SK-N-SH treated with all-trans-retinoic acid at 6 μM for 48 hours (cell line): ENCODE results near the gene DYSF.

ENCODE experiments used
- ATAC-seq: fragments of 200-7000 bp; cut with Tn5 transposase; 3 replicates; pipeline ENCODE4 v1.9.1; 2020; ENCODE audit warnings: mild to moderate bottlenecking, moderate library complexity
- ARNTL ChIP-seq: fragments of 450-650 bp; formaldehyde crosslinking; IDR thresholded peaks from 2 replicates; pipeline ENCODE4 v1.5.0; 2020; ENCODE audit warnings: low read depth, mild to moderate bottlenecking, moderate library complexity, borderline replicate concordance
- BACH2 ChIP-seq: fragments of 250-450 bp; sonication (Bioruptor Pico); IDR thresholded peaks from 2 replicates; pipeline ENCODE4 v1.9.0; 2021; ENCODE audit warnings: mild to moderate bottlenecking, borderline replicate concordance
- CSDC2 ChIP-seq: fragments of 250-450 bp; sonication (Bioruptor Pico); IDR thresholded peaks from 2 replicates; pipeline ENCODE4 v1.5.0; 2020; ENCODE audit warnings: mild to moderate bottlenecking, moderate library complexity
- CSRNP3 ChIP-seq: fragments of 250-450 bp; sonication (Bioruptor Pico); IDR thresholded peaks from 2 replicates; pipeline ENCODE4 v1.5.1; 2021; ENCODE audit warnings: mild to moderate bottlenecking, moderate library complexity
- GLIS3 ChIP-seq: fragments of 250-450 bp; sonication (Bioruptor Pico); IDR thresholded peaks from 2 replicates; pipeline ENCODE4 v1.5.0; 2020; ENCODE audit warnings: mild to moderate bottlenecking, moderate library complexity
- ISL1 ChIP-seq: fragments of 250-450 bp; sonication (Bioruptor Pico); IDR thresholded peaks from 2 replicates; pipeline ENCODE4 v2.1.2; 2022; ENCODE audit warnings: mild to moderate bottlenecking, moderate library complexity
- OSR1 ChIP-seq: fragments of 250-450 bp; sonication (Bioruptor Pico); IDR thresholded peaks from 2 replicates; pipeline ENCODE4 v1.8.0; 2022; ENCODE audit warnings: moderate library complexity, mild to moderate bottlenecking, inconsistent platforms
- PATZ1 ChIP-seq: fragments of 250-450 bp; sonication (Bioruptor Pico); IDR thresholded peaks from 2 replicates; pipeline ENCODE4 v1.8.0; 2020; ENCODE audit warnings: mild to moderate bottlenecking, moderate library complexity, borderline replicate concordance
- PPARA ChIP-seq: fragments of 250-450 bp; sonication (Bioruptor Pico); IDR thresholded peaks from 2 replicates; pipeline ENCODE4 v1.5.0; 2020; ENCODE audit warnings: mild to moderate bottlenecking, borderline replicate concordance
- RARB ChIP-seq: fragments of 250-450 bp; sonication (Bioruptor Pico); IDR thresholded peaks from 2 replicates; pipeline ENCODE4 v1.8.0; 2021; ENCODE audit warnings: mild to moderate bottlenecking, moderate library complexity
- SNAI2 ChIP-seq: fragments of 250-450 bp; sonication (Bioruptor Pico); IDR thresholded peaks from 2 replicates; pipeline ENCODE4 v1.5.0; 2020; ENCODE audit warnings: mild to moderate bottlenecking, moderate library complexity
- TCF4 ChIP-seq: fragments of 250-450 bp; sonication (Bioruptor Pico); IDR thresholded peaks from 2 replicates; pipeline ENCODE4 v1.8.0; 2021; ENCODE audit warnings: mild to moderate bottlenecking, moderate library complexity, borderline replicate concordance
- TOX ChIP-seq: fragments of 250-450 bp; sonication (Bioruptor Pico); IDR thresholded peaks from 2 replicates; pipeline ENCODE4 v1.8.0; 2021; ENCODE audit warnings: mild to moderate bottlenecking, moderate library complexity, borderline replicate concordance
- ZC3H10 ChIP-seq: fragments of 250-450 bp; sonication (Bioruptor Pico); IDR thresholded peaks from 2 replicates; pipeline ENCODE4 v1.5.1; 2021; ENCODE audit warnings: mild to moderate bottlenecking, moderate library complexity
- ZFP3 ChIP-seq: fragments of 250-450 bp; sonication (Bioruptor Pico); IDR thresholded peaks from 2 replicates; pipeline ENCODE4 v1.5.0; 2020; ENCODE audit warnings: mild to moderate bottlenecking, moderate library complexity
- ZFP30 ChIP-seq: fragments of 450-650 bp; formaldehyde crosslinking; IDR thresholded peaks from 2 replicates; pipeline ENCODE4 v1.5.0; 2022; ENCODE audit warnings: mild to moderate bottlenecking, moderate library complexity
- ZNF565 ChIP-seq: fragments of 450-650 bp; formaldehyde crosslinking; conservative IDR thresholded peaks from 2 replicates; pipeline ENCODE4 v1.5.0; 2020; ENCODE audit warnings: low read depth, mild to moderate bottlenecking, moderate library complexity
- ZNF70 ChIP-seq: fragments of 450-650 bp; formaldehyde crosslinking; IDR thresholded peaks from 2 replicates; pipeline ENCODE4 v1.5.0; 2020; ENCODE audit warnings: mild to moderate bottlenecking, moderate library complexity
- ZNF8 ChIP-seq: fragments of 450-650 bp; formaldehyde crosslinking; IDR thresholded peaks from 2 replicates; pipeline ENCODE4 v1.5.0; 2020; ENCODE audit warnings: mild to moderate bottlenecking, moderate library complexity
- TF ChIP-seq, protein P1 (sequence below): fragments of 250-450 bp; sonication (Bioruptor Pico); IDR thresholded peaks from 2 replicates; pipeline ENCODE4 v1.8.0; 2021; ENCODE audit warnings: low read depth, mild to moderate bottlenecking, moderate library complexity, borderline replicate concordance
- TF ChIP-seq, protein P2 (sequence below): fragments of 250-450 bp; sonication (Bioruptor Pico); IDR thresholded peaks from 2 replicates; pipeline ENCODE4 v1.5.0; 2020; ENCODE audit warnings: mild to moderate bottlenecking, moderate library complexity
- TF ChIP-seq, protein P3 (sequence below): fragments of 250-450 bp; sonication (Bioruptor Pico); IDR thresholded peaks from 2 replicates; pipeline ENCODE4 v1.5.1; 2020; ENCODE audit warnings: low read depth, mild to moderate bottlenecking, moderate library complexity

DYSF gene

GRCh38 chr2:71664161-71664560, 210.8 kb downstream of the DYSF start:
- TF ChIP-seq ZNF565 (no peak), OSR1 (CRISPR knock-in tag) (no peak), BACH2 (CRISPR knock-in tag) (no peak), ARNTL (CRISPR knock-in tag) (no peak), PPARA (CRISPR knock-in tag) (no peak), RARB (CRISPR knock-in tag) (no peak), SNAI2 (no peak), ZFP3 (CRISPR knock-in tag) (no peak), CSRNP3 (CRISPR knock-in tag) (no peak), ZFP30 (CRISPR knock-in tag) (no peak), ZNF70 (CRISPR knock-in tag) (no peak), CSDC2 (CRISPR knock-in tag) (no peak), PATZ1 (CRISPR knock-in tag) (no peak), TOX (CRISPR knock-in tag) (no peak)
- TF ChIP-seq, protein P1, sequence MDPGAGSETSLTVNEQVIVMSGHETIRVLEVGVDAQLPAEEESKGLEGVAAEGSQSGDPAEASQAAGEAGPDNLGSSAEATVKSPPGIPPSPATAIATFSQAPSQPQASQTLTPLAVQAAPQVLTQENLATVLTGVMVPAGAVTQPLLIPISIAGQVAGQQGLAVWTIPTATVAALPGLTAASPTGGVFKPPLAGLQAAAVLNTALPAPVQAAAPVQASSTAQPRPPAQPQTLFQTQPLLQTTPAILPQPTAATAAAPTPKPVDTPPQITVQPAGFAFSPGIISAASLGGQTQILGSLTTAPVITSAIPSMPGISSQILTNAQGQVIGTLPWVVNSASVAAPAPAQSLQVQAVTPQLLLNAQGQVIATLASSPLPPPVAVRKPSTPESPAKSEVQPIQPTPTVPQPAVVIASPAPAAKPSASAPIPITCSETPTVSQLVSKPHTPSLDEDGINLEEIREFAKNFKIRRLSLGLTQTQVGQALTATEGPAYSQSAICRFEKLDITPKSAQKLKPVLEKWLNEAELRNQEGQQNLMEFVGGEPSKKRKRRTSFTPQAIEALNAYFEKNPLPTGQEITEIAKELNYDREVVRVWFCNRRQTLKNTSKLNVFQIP (CRISPR knock-in tag), result no peak
- TF ChIP-seq, protein P2, sequence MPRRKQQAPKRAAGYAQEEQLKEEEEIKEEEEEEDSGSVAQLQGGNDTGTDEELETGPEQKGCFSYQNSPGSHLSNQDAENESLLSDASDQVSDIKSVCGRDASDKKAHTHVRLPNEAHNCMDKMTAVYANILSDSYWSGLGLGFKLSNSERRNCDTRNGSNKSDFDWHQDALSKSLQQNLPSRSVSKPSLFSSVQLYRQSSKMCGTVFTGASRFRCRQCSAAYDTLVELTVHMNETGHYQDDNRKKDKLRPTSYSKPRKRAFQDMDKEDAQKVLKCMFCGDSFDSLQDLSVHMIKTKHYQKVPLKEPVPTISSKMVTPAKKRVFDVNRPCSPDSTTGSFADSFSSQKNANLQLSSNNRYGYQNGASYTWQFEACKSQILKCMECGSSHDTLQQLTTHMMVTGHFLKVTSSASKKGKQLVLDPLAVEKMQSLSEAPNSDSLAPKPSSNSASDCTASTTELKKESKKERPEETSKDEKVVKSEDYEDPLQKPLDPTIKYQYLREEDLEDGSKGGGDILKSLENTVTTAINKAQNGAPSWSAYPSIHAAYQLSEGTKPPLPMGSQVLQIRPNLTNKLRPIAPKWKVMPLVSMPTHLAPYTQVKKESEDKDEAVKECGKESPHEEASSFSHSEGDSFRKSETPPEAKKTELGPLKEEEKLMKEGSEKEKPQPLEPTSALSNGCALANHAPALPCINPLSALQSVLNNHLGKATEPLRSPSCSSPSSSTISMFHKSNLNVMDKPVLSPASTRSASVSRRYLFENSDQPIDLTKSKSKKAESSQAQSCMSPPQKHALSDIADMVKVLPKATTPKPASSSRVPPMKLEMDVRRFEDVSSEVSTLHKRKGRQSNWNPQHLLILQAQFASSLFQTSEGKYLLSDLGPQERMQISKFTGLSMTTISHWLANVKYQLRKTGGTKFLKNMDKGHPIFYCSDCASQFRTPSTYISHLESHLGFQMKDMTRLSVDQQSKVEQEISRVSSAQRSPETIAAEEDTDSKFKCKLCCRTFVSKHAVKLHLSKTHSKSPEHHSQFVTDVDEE (CRISPR knock-in tag), result no peak
- ATAC-seq, result no peak

- TF ChIP-seq ZNF565, result no peak
- no peak for TF ChIP-seq TCF4
- TF ChIP-seq ARNTL (CRISPR knock-in tag), result no peak
- TF ChIP-seq ZNF70 (CRISPR knock-in tag), result no peak
- TF ChIP-seq OSR1 (CRISPR knock-in tag), result no peak
- TF ChIP-seq, protein P2 (CRISPR knock-in tag), result no peak
- no peak for TF ChIP-seq GLIS3 (CRISPR knock-in tag)
- TF ChIP-seq, protein P3, sequence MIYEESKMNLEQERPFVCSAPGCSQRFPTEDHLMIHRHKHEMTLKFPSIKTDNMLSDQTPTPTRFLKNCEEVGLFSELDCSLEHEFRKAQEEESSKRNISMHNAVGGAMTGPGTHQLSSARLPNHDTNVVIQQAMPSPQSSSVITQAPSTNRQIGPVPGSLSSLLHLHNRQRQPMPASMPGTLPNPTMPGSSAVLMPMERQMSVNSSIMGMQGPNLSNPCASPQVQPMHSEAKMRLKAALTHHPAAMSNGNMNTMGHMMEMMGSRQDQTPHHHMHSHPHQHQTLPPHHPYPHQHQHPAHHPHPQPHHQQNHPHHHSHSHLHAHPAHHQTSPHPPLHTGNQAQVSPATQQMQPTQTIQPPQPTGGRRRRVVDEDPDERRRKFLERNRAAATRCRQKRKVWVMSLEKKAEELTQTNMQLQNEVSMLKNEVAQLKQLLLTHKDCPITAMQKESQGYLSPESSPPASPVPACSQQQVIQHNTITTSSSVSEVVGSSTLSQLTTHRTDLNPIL (CRISPR knock-in tag), result no peak
- no peak for TF ChIP-seq ZNF8 (CRISPR knock-in tag)
- no peak for TF ChIP-seq CSRNP3 (CRISPR knock-in tag)
- TF ChIP-seq SNAI2, result no peak
- no peak for TF ChIP-seq ZC3H10 (CRISPR knock-in tag)
- TF ChIP-seq PATZ1 (CRISPR knock-in tag), result no peak
- no peak for TF ChIP-seq ISL1 (CRISPR knock-in tag)
- TF ChIP-seq BACH2 (CRISPR knock-in tag), result no peak
- TF ChIP-seq, all 23 proteins: peak for 0
- ATAC-seq, result no peak
Observed at GRCh38 chr2:71665168-71666093, 212.1 kb downstream of the DYSF start.
